ENCODE data around the gene PLEKHN1.

The PLEKHN1 gene

GRCh38 chr1:966135-966703 is at the start of gene PLEKHN1:
Gene PLEKHN1 (plus strand): TSS chr1:966482. CDS start chr1:966532, 50 bp downstream.
- FAIRE-seq: no peak

- FAIRE-seq: no peak
Measured at GRCh38 chr1:917076-917459, 49.2 kb upstream of the PLEKHN1 start.

- no peak for FAIRE-seq
Measured at GRCh38 chr1:917466-918091, 48.7 kb upstream of the PLEKHN1 start.

- no peak for FAIRE-seq
Measured at GRCh38 chr1:918353-918752, 47.9 kb upstream of the PLEKHN1 start.

- FAIRE-seq: no peak
Measured at GRCh38 chr1:918843-919242, 47.4 kb upstream of the PLEKHN1 start.

- FAIRE-seq: no peak
Measured at GRCh38 chr1:919271-919872, 46.9 kb upstream of the PLEKHN1 start.

GRCh38 chr1:920010-920409 is 46.3 kb upstream of the PLEKHN1 start:
- no peak for FAIRE-seq

GRCh38 chr1:920521-920920 is 45.8 kb upstream of the PLEKHN1 start:
- no peak for FAIRE-seq

GRCh38 chr1:921011-921837 is 45.1 kb upstream of the PLEKHN1 start:
- FAIRE-seq: no peak

- FAIRE-seq: no peak
Measured at GRCh38 chr1:923131-923990, 42.9 kb upstream of the PLEKHN1 start, which contains the start of gene SAMD11. Gene SAMD11 (plus strand): TSS chr1:923923. CDS start chr1:924432, 509 bp downstream.

- FAIRE-seq: no peak
Measured at GRCh38 chr1:923991-924655, 42.2 kb upstream of the PLEKHN1 start.

GRCh38 chr1:924656-925560 is 41.4 kb upstream of the PLEKHN1 start:
- FAIRE-seq: no peak

GRCh38 chr1:925561-926421 is 40.5 kb upstream of the PLEKHN1 start:
- no peak for FAIRE-seq

- no peak for FAIRE-seq
Measured at GRCh38 chr1:927234-927633, 39.0 kb upstream of the PLEKHN1 start.

GRCh38 chr1:927748-928147 is 38.5 kb upstream of the PLEKHN1 start:
- no peak for FAIRE-seq

- FAIRE-seq: no peak
Measured at GRCh38 chr1:928825-929661, 37.2 kb upstream of the PLEKHN1 start.

GRCh38 chr1:929712-930632 is 36.3 kb upstream of the PLEKHN1 start:
- no peak for FAIRE-seq

GRCh38 chr1:930633-931138 is 35.6 kb upstream of the PLEKHN1 start:
- no peak for FAIRE-seq

Measured in islet of Langerhans (tissue), 1 donor.